HG02763 (cell line): ENCODE measurements around the gene KCNQ2.

ENCODE experiments used
- ATAC-seq: cut with Tn5 transposase; IDR thresholded peaks from one replicate; pipeline ENCODE4 v1.9.1; 2021; ENCODE audit warnings: mild to moderate bottlenecking, moderate library complexity; ENCODE audit not compliant: unreplicated experiment

Gene KCNQ2

DNA sequence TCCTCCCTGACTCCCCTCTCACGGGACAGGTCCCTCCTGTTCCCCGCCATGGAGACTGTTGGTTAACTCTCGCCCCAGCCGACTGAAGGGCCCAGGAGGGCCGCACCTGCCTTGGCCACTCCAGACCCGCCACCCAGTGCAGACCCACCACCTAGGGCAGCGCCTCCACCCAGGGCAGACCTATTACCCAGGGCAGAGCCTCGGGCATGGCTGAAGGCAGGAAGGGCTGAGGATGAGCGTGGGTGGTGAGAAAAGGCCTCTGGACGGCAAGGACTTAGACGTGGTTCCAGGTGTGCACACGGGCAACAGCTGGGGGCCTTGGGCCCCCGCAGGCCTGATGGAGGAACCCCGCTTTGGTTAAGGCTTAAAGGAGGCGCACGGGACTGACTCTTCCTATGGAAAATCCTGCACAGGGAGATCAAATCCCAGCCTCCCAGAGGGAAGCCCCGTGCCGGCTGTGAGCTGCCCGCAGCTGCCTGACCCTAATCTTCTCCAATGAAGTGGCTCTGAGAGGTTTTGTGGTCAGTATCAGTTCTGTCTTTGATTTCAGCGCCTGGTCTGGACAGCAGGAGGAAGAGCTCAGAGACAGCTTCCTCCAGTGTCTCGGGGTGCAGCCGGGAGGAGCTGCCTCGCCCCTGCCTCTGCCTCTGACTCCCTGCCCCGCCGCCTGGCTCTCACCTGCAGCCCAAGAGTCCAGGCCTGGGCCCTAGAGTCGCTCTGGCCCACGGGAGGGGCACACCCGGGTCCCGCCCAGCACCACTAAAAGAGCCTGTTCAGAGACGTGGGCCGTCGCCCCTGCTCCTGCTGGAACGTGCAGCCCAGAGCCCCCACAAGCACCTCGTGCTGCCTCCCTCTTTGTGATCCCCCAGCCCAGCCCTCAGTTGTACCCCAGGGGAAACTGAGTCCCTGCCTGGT, 99.2 kb downstream of the KCNQ2 start:
- no peak for ATAC-seq

DNA sequence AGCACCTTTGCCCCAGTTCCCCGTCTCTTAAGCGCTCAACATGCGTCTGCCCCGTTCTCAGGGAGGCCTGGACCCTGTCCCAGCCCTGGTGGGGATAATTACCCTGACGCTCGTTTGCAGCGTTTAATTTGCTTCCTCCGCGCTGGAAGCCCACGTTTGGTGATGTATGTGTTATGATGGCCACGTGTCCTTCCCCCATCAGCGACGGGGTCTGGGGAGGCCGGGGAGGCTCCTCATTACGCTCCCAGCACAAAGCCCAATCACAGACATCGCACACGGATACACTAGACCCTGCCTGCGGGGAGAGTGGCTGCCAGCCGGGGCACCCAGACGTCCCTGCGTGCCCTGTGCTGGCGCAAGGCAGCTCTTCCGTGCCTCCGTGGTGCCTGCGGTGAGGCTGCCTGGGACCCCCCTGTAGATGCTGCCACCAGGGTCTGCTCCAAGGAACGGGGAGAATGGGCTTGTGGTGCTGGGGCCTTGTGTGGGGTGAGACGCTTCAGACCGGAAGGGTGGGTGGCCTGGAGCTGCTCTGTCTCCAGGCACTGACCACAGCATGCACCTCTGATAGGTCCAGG, 101.1 kb downstream of the KCNQ2 start:
- ATAC-seq = no peak

DNA sequence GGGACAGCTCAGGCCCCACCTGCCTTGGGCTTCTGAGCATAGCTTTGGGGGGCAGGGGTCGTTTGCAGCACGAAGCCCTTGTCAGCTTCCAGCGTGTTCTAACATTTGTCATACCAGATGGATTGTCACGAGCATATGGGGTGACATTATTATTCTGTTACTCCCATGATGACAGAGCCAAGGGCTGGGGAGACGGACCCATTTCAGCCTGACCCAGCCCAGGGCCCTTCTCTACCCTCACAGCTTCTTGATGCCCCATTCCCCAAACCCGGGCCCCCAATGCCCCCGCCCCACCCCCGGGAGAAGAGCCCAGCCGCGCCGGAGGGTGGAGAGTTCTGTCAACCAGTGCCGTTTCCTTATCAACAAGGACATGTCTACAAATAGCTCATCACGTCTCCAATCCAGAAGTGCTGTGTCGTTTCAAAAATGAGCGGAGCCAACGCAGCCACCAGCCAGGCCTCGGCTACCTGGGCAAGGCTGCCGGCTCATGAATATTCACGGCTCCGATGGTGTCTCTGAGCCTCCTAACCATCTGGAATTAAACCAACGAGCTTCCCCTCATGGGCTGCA, 101.8 kb downstream of the KCNQ2 start:
- no peak for ATAC-seq

DNA sequence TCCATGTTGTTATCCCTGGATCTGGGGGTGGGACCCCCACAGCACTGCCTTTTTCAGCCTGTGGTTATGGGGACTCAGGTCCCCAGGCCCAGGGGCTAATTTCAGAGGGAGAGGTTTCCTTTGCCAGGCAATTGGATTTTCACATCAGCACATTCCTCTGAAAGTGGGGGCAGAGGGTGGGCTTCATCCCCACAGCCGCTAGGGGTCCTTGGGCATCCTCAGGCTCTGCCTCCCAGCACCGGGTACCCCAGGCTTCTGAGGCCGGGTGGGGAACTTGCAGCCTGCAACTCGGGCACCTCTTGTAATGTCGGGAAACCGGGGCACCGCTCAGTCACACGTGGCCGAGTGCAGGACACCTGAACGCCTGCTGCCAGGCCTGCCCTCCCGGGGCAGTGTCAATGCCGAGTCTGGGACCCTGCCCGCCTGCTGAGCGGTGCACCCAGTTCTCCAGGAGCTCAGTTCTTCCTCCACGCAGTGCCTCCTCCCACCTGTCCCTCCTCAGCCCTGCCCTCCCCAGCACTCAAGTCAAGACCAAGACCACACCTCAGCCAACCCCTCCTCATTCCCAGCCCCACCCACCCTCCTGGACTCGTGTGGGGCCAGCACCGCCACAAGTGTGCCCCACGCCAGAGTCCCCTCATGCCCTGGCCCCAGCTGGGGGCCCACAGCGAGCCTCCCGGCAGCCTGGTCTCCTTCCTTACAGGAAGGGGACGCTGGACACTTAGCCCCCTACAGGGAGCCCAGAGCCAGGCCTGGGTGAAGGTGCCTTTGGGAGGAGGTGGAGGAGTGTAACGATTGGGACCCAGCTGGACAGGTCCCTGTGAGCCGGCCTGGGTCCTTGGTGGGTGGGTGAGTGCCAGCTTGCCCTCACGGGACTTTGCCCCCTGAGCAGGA, 102.5 kb downstream of the KCNQ2 start:
- no peak for ATAC-seq

DNA sequence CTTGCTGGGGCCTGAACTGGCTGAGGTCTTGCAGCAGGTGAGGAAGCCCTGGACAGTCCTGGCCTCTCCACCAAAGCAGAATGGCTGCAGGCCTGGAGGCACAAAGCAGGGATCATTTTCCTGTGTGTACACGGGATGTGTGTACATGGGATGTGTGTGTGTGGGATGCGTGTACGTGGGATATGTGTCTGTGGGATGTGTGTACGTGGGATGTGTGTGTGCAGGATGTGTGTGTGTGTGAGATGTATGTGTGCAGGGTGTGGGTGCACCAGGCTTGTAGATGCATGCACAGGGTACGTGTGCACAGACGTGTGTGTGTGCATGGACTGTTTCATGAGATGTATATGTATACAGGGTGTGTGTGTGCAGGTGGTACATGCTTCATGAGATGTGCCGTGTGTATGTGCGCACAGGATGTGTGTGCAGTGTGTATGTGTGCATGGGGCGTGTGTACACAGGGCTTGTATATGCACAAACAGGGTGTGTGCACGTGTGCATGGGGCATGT, 103.4 kb downstream of the KCNQ2 start:
- ATAC-seq = no peak

DNA sequence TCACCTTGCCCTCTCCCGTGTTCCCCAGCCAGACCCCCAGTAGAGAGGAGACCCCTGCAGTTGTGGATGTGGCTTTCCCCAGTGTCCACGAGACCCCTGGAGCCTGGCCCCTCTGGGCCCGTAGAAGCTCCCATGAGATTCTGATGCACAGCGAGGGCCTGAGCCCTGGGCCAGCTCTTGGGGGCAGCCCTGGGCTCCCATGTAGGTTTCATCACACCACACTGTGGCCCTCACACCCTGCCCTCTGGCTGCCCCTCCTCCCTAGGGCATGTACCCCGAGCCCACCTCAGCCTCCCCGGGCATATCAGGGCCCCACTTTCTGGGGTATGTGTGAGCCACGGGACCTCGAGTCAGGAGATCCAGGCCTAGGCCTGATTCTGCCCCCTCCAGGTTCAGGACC, 104.3 kb downstream of the KCNQ2 start:
- ATAC-seq = no peak

DNA sequence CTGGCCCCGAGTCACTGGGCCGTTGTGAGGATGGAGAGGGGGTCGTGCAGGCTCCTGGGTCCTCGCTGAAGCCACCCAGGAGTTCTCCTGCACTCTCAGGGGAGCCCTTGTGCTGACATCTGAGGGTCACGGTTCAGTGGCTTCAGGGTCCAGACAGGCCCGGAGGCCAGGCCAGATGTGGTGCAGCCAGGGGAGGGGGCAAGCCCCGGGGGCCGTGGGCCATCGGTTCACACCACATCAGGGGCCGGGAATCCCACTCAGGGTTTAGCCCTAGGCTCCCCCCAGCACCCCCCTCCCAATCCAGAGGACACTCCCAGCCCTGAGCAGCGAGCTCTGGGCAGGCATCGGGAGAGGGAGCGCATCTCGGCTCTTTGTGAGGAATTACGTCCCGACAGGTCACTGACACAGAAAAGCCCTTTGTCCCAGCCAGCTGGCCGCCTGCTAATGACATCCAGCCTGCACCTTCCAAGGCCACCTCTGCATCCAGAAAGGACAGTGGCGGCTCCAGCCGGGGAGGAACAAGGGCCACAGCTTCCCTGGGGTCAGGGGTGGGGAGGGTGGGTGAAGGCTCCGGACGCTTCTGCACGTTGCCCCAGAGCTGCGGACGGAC, 104.9 kb downstream of the KCNQ2 start:
- ATAC-seq = no peak

DNA sequence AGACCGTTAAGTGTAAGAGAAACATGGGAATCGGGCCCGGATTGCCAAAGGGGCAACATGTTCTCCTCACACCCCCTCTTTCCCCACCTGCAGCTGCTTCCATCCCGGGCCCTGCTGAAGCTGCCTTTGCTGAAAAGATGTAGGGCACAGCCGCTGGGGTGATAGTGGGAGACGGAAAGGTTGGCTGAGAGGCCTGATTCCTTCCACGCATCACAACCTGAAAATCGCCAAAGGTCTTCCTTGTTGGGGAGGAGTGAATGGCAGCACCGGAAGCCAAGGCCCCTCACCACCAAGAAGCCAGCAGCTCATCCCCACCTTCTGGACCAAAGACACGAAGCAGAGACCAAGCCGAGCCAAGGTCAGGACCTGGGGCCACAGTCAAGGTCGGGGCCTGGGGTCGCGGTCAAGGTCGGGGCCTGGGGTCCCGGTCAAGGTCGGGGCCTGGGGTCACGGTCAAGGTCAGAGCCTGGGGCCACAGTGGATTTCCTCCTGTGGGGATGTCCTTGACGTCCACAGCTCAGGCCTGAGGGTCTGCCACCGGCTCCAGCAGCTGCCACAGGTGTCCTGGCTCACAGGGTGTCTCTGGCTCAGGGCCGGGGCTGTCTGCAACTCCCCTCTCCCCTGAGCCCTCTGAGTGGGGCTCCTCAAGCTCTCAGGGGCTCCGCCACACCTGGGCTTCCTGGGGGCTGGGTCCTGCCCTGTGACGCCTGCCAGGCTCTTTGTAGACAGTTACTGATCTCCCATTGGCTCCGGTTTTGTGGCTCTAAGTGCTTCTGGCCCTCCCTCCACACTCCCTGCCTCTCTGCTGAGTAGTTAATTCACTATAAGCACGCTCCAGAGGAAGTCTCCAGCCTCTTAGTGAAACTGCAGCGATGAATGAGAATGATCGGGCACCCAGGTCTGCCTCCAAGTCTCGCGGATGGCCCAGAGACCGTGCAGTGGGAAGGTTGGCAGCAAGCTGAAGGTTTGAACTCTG, 105.8 kb downstream of the KCNQ2 start:
- ATAC-seq = no peak

DNA sequence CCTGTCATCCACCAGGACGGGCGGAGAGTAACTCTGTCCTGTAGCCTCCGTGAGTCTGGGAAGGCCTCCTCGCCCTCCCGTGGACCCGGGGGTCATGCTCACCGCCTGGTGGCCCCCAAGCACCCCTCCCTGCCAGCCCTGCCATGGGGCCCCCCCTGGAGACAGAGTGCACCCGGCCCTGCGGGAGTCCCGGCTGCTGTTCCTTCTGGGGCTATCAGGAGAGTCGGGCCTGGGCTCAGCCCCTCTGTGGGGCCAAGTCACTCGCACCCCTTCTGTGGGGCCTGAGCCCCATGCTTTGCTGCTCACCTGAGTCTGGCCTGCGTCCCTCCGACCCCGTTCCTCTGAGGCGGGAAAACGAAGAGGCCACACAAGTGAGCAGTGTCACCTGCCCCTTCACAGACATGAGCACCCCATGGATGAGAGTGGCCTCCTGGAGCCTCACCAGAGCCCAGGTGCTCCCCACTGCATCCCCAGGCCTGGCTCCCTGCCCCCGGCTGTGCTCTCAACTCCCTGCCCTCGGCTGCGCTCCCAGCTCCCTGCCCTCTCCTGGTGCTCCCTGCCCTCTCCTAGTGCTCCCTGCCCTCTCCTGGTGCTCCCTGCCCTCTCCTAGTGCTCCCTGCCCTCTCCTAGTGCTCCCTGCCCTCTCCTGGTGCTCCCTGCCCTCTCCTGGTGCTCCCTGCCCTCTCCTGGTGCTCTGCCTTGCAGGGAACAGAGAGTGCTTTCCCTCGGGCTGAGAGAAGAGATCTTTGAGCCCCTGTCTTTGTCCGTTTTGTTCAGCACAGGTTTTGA, 106.7 kb downstream of the KCNQ2 start:
- ATAC-seq = no peak

DNA sequence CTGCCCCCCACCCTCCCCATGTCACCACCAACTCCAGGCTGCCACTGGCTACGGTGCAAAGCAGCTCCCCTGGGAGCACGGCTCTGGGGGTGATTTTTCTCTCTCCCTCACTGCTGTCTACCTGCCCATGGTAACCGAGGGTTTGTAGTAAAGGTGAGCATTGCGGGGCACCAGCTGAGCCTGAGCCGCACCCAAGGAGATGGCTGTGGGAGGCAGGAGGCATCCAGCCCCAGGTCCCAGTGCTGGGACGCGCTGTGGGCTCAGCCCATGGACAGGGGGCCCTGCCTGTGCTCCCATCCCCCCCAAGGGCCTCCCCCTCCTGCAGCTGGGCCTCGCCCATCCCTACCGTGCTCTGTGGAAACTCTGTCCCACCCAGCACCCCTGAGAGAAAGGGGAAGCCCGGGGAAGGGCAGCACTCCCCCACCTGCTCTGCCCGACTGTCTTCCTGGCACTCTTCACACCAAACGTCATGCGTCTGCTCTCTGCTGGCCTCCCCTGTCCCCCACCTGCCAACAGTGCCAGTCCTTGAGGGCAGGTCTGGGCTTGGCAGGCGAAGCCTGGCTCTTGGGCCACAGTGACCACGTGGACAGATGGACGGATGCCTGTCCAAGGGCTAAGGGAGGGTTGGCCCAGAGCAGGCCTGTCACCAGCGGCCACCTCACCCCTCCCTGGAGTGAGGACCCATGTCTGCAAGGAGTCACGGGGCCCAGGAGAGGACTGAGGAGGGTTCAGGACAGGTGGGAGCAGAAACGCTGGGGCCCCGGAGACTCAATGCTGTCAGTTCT, 107.5 kb downstream of the KCNQ2 start:
- no peak for ATAC-seq

DNA sequence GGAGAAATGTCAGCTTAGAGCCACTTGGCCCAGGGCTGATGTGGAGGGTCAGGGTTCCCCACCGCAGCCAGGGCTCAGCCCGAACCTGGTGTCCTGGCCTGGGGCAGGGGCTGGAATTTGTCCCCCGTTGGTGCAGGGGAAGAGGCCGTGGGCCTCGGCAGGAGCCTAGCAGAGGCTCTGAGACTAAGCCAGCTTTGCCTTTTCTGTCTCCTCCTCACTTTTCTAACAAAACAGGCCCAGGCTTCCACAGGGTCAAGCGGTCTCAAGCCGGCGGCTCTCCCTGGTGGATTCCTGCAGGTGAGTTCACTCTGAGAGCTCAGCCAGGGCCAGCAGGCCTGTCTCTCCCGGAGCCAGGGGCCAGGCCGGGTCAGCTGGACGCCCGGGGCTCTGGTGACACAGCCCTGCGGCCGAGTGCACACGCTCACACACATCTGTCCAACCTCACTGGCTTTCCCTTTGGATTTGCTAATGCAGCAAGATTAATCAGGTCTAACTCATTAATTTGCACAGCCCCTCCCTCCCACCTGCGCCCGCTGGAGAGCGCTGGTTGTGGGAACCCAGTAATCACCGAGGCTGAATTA, 108.4 kb downstream of the KCNQ2 start:
- no peak for ATAC-seq

DNA sequence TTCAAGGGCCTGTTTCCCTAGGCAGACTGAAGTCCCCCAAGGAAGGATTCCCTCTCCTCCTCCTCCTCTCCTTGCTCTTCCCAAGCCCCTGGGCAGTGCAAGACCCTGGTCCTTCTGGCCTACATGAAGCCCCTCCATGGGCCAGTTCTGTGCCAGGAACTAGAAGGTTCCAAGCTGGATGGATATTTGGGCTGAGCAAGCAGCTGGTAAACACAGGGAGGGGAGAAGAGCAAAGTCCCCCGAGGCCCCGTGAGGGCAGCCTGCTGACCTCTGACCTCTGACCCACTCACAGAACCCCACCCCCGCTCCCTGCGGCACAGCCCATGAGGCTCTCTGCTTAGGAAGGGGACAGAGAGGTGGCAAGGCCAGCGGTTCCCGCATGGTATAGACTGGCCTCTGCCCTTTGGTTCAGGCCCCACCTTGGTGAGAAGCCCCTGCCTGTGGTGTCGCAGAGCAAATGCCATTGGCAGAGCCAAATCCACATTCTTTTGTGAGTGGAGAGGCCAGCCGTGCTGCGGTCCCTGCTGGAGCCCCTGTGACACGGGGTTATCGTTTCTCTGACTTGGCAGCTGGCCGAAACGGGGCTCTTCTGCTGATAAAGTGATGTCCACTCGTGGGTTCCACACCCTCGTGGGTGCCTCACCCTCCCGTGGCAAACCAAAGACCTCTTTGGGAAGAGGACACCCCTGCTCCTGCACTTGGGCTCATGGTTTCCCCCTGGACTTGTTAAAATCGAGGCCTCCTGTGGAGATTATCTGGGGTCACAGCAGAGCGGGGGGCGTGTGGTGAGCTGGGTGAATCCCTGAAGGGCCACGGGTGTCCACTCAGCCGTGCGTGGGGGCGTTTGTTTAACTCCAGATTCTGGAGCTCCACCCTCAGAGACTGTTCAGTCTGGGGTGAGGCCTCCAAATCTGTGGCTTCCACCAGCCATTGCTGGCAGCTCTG, 109.2 kb downstream of the KCNQ2 start:
- ATAC-seq = no peak

DNA sequence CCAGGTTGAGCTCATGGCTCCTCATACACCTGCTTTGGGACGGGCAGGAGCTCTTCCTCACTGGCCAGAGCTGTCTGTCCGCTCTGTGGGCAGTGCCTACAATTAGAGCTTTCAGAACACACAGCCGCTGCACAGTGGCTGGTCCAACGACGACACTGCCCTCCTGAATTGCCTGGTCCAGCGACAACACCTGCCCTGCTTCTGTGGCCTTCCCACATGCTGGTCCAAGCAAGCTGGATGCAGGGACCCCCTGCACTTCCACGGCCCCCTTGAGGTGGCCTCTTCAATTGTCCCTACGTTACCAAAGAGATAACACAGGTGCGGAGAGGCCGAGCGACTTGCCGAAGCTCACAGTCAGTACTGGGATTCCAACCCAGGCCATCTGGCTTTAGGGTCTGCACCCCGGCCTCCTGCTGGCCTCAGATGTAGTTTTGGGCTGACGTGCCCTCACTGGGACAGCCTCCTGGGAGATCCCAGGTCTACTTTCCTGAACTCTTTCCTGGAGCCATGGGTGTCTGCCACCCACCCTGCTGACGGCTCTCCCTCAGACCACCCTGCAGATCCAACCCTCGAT, 109.9 kb downstream of the KCNQ2 start:
- no peak for ATAC-seq

DNA sequence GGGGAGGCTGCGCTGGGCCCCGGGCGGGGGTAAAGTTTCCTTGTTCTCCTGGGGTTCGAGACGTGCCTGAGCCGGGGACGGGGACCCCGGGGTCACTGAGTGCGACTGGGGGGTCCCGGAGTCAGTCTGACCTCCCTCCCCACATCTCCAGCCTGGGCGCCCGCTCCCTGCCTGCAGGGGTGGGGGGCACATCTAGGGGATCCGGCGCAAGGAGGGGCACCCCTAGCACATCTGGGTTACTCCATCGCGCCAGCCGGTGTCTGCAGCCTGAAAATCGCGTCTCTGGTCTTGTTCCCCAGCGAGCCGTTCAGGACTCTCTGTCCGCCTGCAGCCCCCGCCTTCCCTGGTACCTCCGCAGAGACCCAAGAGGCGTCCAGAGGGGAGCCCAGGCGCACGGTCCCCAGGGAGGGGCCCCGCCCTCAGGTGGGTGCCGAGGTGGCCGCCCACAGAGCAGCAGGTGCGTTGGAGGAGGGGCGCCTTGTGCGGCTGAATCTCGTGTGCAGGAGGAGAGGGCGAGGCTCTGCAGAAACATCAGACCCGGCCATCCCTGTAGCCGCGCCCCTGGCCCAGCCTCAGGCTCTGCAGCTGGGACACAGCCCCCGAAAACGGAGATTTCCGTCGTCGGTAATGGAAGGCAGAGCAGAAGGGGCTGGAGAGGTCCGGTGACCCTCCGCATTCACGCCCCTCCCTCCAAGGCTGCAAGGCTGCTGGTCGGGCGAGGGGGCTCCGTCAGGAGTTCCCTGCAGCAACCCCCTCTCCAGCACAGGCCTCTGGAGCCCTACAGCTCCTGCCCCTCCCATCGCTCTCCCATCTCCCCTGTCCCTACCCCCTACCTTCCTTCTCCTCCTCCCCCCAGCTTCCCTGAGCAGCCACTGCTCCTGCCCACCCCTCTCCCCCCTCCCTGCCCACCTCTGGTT, 110.7 kb downstream of the KCNQ2 start:
- no peak for ATAC-seq
